Activated naive CD4-positive, alpha-beta T cell treated with anti-CD3 and anti-CD28 coated beads for 36 hours (primary cell): Measurements from ENCODE around the gene TMED5. TPM values are rescaled to one million over a fixed set of nuclear protein-coding genes. Genes with fewer than 3 reads are reported as not detected.
"Not testable (repeated sequence)": the region's sequence is repeated elsewhere in the genome, so short reads cannot be mapped to it uniquely, and the experiment has no call there.

Experiments
- CTCF ChIA-PET: fragments of 350-600 bp; sonication (Branson Sonifier 250); formaldehyde crosslinking; loops from one replicate; lab custom pipeline; 2021; ENCODE audit warnings: antibody characterized with exemption; lab: Charles Lee
- DNase-seq: peaks from one replicate; pipeline ENCODE4 v3.0.0-alpha.2; 2020
- H3K27ac Mint-ChIP-seq: one replicate; pipeline ENCODE4 v1.8.0; 2021; ENCODE audit warnings: mild to moderate bottlenecking, mixed read lengths
- H3K27me3 Mint-ChIP-seq: one replicate; pipeline ENCODE4 v1.8.0; 2021; ENCODE audit warnings: low read depth, mixed read lengths
- H3K36me3 Mint-ChIP-seq: one replicate; pipeline ENCODE4 v1.8.0; 2021; ENCODE audit warnings: low read depth, mixed read lengths
- H3K4me1 Mint-ChIP-seq: one replicate; pipeline ENCODE4 v1.8.0; 2021; ENCODE audit warnings: low read depth, mixed read lengths
- H3K4me3 Mint-ChIP-seq: one replicate; pipeline ENCODE4 v1.8.0; 2021; ENCODE audit warnings: mild to moderate bottlenecking, moderate library complexity, mixed read lengths
- H3K9me3 Mint-ChIP-seq: one replicate; pipeline ENCODE4 v1.8.0; 2021; ENCODE audit warnings: mixed read lengths
- intact Hi-C: fragments of 100-400 bp; cut with micrococcal nuclease; formaldehyde crosslinking; loops from one replicate; pipeline ENCODE4 v1.15.1; 2023
- total RNA-seq, 2 experiments: library from RNA; stranded (reverse); gene quantifications; one replicate each; pipeline ENCODE4 v1.2.3, GENCODE V29; 2021

Gene TMED5
- total RNA-seq, 2 experiments from 2014 or later, result 27.8 to 28.2 TPM

- CTCF ChIA-PET, result no interaction called here
- intact Hi-C loops, result no loop called here
These were observed 13.2 kb downstream of the TMED5 start for GRCh38 chr1:93167006-93167405.

GRCh38 chr1:93165895-93166294, 14.3 kb downstream of the TMED5 start:
- H3K4me1 Mint-ChIP-seq, result peaks cover 29% of the 10 kb centered on the region
- intact Hi-C loops, H3K27ac Mint-ChIP-seq, CTCF ChIA-PET, H3K4me3 Mint-ChIP-seq, DNase-seq, H3K27me3 Mint-ChIP-seq: not testable (repeated sequence)
- peaks cover 28% of the 10 kb centered on the region for H3K36me3 Mint-ChIP-seq
- peaks cover 13% of the 10 kb centered on the region for H3K9me3 Mint-ChIP-seq

More at GRCh38 chr1:93167006-93167405, 13.2 kb downstream of the TMED5 start:
- peaks cover 33% of the 10 kb centered on the region for H3K4me1 Mint-ChIP-seq
- H3K27me3 Mint-ChIP-seq, result no peaks in the 10 kb centered on the region
- H3K27ac Mint-ChIP-seq, result no peak overlapping the region
- no peak overlapping the region for H3K4me3 Mint-ChIP-seq
- H3K36me3 Mint-ChIP-seq, result peaks cover 30% of the 10 kb centered on the region
- peaks cover 13% of the 10 kb centered on the region for H3K9me3 Mint-ChIP-seq
- DNase-seq, result no peak

GRCh38 chr1:93164816-93165215, 15.4 kb downstream of the TMED5 start:
- Mint-ChIP-seq H3K27me3 (no peaks in the 10 kb centered on the region), H3K4me1 (peaks cover 27% of the 10 kb centered on the region), H3K36me3 (peaks cover 24% of the 10 kb centered on the region), H3K9me3 (peaks cover 12% of the 10 kb centered on the region), H3K27ac (no peak overlapping the region), H3K4me3 (no peak overlapping the region)
- intact Hi-C loops, result no loop called here
- CTCF ChIA-PET, result interaction anchor here (0.6 to 1.0 kb wide), 2 partner anchors 14 to 66 kb away, joined by 3 read pairs; no protein-coding TSS in a partner anchor
- DNase-seq, result no peak

- H3K36me3 Mint-ChIP-seq, result peaks cover 20% of the 10 kb centered on the region
- H3K4me3 Mint-ChIP-seq, CTCF ChIA-PET, H3K9me3 Mint-ChIP-seq, H3K27me3 Mint-ChIP-seq, DNase-seq, intact Hi-C loops, H3K27ac Mint-ChIP-seq: not testable (repeated sequence)
- H3K4me1 Mint-ChIP-seq, result peaks cover 21% of the 10 kb centered on the region
These were observed 16.9 kb downstream of the TMED5 start for GRCh38 chr1:93163314-93163713.

GRCh38 chr1:93159337-93159736, 20.9 kb downstream of the TMED5 start:
- no peaks in the 10 kb centered on the region for H3K9me3 Mint-ChIP-seq
- CTCF ChIA-PET, result interaction anchor here (0.5 to 0.9 kb wide), 2 partner anchors 10 to 198 kb away, joined by 3 to 4 read pairs; no protein-coding TSS in a partner anchor
- peaks cover 10% of the 10 kb centered on the region for H3K36me3 Mint-ChIP-seq
- no peak overlapping the region for H3K4me3 Mint-ChIP-seq
- DNase-seq, result no peak
- peaks cover 23% of the 10 kb centered on the region for H3K4me1 Mint-ChIP-seq
- intact Hi-C loops, result no loop called here
- H3K27me3 Mint-ChIP-seq, result no peaks in the 10 kb centered on the region
- no peak overlapping the region for H3K27ac Mint-ChIP-seq

GRCh38 chr1:93155335-93155734, 24.9 kb downstream of the TMED5 start:
- H3K36me3 Mint-ChIP-seq, result peaks cover 19% of the 10 kb centered on the region
- H3K27ac Mint-ChIP-seq, result peak overlapping the region; percentile 73
- intact Hi-C loops, result loop anchor here (1.0 kb wide), 2 partner anchors 24 to 75 kb away; no protein-coding TSS in a partner anchor
- no peak for DNase-seq
- CTCF ChIA-PET, result interaction anchor here (0.7 kb wide), 1 partner anchor 135 kb away, joined by 3 read pairs; no protein-coding TSS in a partner anchor
- H3K4me3 Mint-ChIP-seq, result no peak overlapping the region
- H3K27me3 Mint-ChIP-seq, result no peaks in the 10 kb centered on the region
- H3K9me3 Mint-ChIP-seq, result no peaks in the 10 kb centered on the region
- H3K4me1 Mint-ChIP-seq, result peaks cover 23% of the 10 kb centered on the region

DNA sequence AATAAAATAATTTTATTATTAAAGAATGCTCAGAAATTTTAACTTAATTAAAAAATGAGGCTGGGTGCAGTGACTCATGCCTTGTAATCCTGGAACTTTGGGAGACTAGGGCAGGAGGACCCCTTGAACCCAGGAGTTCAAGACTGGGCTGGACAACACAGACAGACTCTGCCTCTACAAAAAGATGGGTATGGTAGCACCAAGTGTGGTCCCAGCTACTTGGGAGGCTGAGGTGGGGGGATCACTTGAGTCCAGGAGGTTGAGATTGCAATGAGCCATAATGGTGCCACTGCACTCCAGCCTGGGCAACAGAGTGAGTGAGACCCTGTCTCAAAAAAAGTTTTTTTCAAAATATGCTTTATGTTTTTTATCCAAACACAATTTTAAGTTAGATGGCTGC, 25.3 kb downstream of the TMED5 start:
- Mint-ChIP-seq H3K9me3 (no peaks in the 10 kb centered on the region), H3K27ac (peak overlapping the region; percentile 73), H3K4me3 (no peak overlapping the region), H3K4me1 (peaks cover 22% of the 10 kb centered on the region), H3K36me3 (peaks cover 19% of the 10 kb centered on the region), H3K27me3 (no peaks in the 10 kb centered on the region)
- intact Hi-C loops, result loop anchor here (1.0 kb wide), 2 partner anchors 24 to 75 kb away; no protein-coding TSS in a partner anchor
- DNase-seq, result no peak
- CTCF ChIA-PET, result interaction anchor here (0.7 kb wide), 2 partner anchors 20 to 134 kb away, joined by 3 read pairs; no protein-coding TSS in a partner anchor

DNA sequence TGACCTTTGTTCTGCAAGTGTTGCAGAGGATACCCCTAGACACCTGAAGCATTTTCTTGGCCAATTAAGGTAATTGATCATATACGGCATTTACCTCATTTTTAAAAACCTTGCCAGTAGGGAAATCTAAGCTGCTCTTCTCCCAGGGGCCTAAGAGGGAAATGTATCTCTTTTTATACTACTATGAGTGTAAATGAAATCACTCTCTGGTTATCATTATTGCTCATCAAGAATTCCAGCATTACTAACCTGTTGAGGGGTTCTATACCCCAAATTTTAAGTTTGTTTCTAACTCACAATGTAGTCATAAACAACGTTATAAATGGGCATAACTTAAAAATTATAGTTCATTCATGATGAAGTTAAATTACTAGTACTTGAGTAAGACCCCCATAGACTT, 27.4 kb downstream of the TMED5 start:
- no peak for DNase-seq
- H3K36me3 Mint-ChIP-seq, result peaks cover 26% of the 10 kb centered on the region
- H3K9me3 Mint-ChIP-seq, result no peaks in the 10 kb centered on the region
- CTCF ChIA-PET, result interaction anchor here (1.2 kb wide), 1 partner anchor 73 kb away, joined by 3 read pairs; no protein-coding TSS in a partner anchor
- H3K27me3 Mint-ChIP-seq, result no peaks in the 10 kb centered on the region
- intact Hi-C loops, result no loop called here
- H3K27ac Mint-ChIP-seq, result peak overlapping the region; percentile 38
- no peak overlapping the region for H3K4me3 Mint-ChIP-seq
- H3K4me1 Mint-ChIP-seq, result peaks cover 22% of the 10 kb centered on the region

DNA sequence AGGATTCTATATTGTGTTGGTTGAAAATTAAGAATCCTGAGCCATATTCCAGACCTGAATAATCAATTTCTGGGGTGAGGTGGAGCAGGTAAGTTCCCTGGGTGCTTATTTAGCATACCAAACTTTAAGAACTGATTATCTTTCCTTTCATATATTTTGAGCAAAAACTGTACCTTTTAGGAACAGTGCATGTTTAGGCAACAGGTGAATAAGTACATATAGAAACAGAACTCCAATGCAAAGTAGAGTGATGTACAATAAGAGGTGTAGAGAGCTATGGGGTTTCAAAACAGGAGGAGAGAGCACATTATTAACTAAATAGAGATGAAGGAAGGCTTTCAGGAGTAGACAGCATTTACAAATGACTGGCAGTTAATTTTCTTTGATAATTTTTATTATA, 28.7 kb downstream of the TMED5 start:
- Mint-ChIP-seq H3K36me3 (peaks cover 35% of the 10 kb centered on the region), H3K9me3 (no peaks in the 10 kb centered on the region), H3K4me3 (no peak overlapping the region), H3K27me3 (no peaks in the 10 kb centered on the region), H3K27ac (no peak overlapping the region), H3K4me1 (peaks cover 22% of the 10 kb centered on the region)
- intact Hi-C loops, result no loop called here
- CTCF ChIA-PET, result no interaction called here
- no peak for DNase-seq

GRCh38 chr1:93150729-93151128, 29.5 kb downstream of the TMED5 start:
- intact Hi-C loops, result no loop called here
- CTCF ChIA-PET, result interaction anchor here (1.0 kb wide), 1 partner anchor 14 kb away, joined by 3 read pairs; no protein-coding TSS in a partner anchor
- H3K4me3 Mint-ChIP-seq, result no peak overlapping the region
- H3K27me3 Mint-ChIP-seq, result no peaks in the 10 kb centered on the region
- H3K4me1 Mint-ChIP-seq, result peaks cover 20% of the 10 kb centered on the region
- H3K9me3 Mint-ChIP-seq, result no peaks in the 10 kb centered on the region
- DNase-seq, result no peak
- peaks cover 34% of the 10 kb centered on the region for H3K36me3 Mint-ChIP-seq
- H3K27ac Mint-ChIP-seq, result no peak overlapping the region

DNA sequence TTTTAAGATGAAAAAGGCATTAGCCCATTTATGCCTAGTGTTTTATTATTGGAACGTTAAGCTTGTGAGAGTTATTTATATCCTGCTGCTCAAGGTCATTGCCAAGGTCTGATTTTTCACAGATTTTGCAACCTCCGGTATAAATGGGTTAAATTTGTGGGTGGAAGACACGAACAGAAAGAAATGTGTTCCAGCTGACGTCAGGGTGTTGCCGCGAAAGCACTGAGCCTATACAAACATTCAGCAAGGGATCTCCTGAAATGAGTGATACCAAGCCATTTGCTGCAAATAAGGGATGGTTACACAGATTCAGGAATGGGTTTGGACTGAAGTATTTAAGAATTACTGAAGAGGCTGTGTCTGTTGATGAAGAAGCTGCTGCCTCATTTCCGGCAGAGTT, 32.2 kb downstream of the TMED5 start:
- no peak for DNase-seq
- H3K27me3 Mint-ChIP-seq, result no peaks in the 10 kb centered on the region
- intact Hi-C loops, result no loop called here
- H3K36me3 Mint-ChIP-seq, result peaks cover 33% of the 10 kb centered on the region
- H3K27ac Mint-ChIP-seq, result no peak overlapping the region
- peaks cover 7% of the 10 kb centered on the region for H3K4me1 Mint-ChIP-seq
- CTCF ChIA-PET, result no interaction called here
- H3K4me3 Mint-ChIP-seq, result no peak overlapping the region
- H3K9me3 Mint-ChIP-seq, result no peaks in the 10 kb centered on the region

DNA sequence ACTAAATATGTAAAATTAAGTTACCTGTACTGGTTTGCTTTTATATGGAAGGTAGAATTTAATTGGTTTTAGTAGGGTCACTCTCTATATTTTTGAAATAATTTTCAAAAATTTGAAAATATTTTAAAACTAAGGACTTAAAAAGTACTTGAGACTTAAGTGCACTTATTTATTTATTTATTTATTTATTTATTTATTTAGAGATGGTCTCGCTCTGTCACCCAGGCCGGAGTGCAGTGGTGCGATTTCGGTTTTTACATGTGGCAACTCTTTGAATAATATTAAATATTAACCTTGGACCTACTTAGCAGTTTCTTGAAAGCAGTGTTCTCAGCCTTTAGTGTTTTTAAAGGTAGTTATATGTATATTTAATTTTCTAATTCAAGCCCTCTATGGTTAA, 36.4 kb downstream of the TMED5 start:
- H3K27me3 Mint-ChIP-seq, result no peaks in the 10 kb centered on the region
- CTCF ChIA-PET, result interaction anchor here (0.7 kb wide), 1 partner anchor 51 kb away, joined by 4 read pairs; no protein-coding TSS in a partner anchor
- intact Hi-C loops, result no loop called here
- no peaks in the 10 kb centered on the region for H3K9me3 Mint-ChIP-seq
- H3K27ac Mint-ChIP-seq, result no peak overlapping the region
- H3K4me1 Mint-ChIP-seq, result peaks cover 2% of the 10 kb centered on the region
- peaks cover 27% of the 10 kb centered on the region for H3K36me3 Mint-ChIP-seq
- H3K4me3 Mint-ChIP-seq, result no peak overlapping the region
- no peak for DNase-seq

- CTCF ChIA-PET, result interaction anchor here (0.6 kb wide), 1 partner anchor 125 kb away, joined by 4 read pairs; no protein-coding TSS in a partner anchor
- no peak for DNase-seq
- H3K27me3 Mint-ChIP-seq, result no peaks in the 10 kb centered on the region
- no peak overlapping the region for H3K27ac Mint-ChIP-seq
- no peak overlapping the region for H3K4me3 Mint-ChIP-seq
- no peaks in the 10 kb centered on the region for H3K9me3 Mint-ChIP-seq
- intact Hi-C loops, result no loop called here
- peaks cover 2% of the 10 kb centered on the region for H3K4me1 Mint-ChIP-seq
- H3K36me3 Mint-ChIP-seq, result peaks cover 23% of the 10 kb centered on the region
These were observed 37.1 kb downstream of the TMED5 start for GRCh38 chr1:93143136-93143535.
